Hematopoietic multipotent progenitor cell treated with erythropoietin and hydrocortisone succinate and interleukin-3 and kit ligand, for 15 days (in vitro differentiated cells): ENCODE data around the gene NECAP2.
"Not testable (repeated sequence)": the region's sequence is repeated elsewhere in the genome, so short reads cannot be mapped to it uniquely, and the experiment has no call there.

Source experiments
- DNase-seq: peaks from one replicate; pipeline ENCODE4 v3.0.0-alpha.2; 2015; ENCODE audit warnings: low spot score

Gene NECAP2

DNA sequence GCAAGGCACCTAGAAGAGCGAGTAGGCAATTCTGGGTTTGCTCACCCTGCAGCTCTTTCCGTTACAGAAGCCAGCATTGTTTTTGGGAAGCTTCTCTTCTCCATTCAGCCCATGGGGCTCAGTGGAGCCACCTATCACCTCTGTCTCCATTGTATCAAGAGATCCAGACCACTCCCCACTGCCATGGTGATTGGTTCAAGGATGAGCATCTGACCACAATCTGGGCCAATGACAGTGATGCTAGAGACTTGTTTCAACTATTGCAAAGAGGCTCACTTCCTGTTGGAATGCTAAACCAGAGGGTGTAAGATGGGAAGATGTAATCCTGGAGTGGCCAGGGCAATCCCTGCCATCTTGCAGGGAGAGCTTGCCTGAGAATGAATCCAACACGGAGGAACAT is 9.9 kb upstream of the NECAP2 start:
- no peak for DNase-seq

DNA sequence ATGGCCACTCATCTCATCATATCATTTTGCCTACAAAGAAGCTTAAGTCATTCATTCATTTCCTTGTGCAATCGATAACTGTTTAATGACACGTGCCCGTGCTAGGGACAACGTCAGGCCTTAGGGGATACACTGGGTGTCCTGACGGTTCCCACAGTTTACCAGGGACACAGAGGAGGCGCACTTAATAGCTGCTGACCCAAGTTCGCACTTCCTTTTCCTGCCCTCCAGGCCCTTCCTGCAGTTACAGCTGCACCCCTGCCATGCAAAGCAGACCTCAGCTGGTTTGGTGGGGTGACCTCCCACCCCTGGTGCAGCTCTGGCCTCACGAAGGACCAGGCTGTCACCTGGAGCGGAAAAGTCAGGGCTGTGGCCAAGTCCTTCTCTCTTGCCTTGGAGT is 7.5 kb upstream of the NECAP2 start:
- no peak for DNase-seq

DNA sequence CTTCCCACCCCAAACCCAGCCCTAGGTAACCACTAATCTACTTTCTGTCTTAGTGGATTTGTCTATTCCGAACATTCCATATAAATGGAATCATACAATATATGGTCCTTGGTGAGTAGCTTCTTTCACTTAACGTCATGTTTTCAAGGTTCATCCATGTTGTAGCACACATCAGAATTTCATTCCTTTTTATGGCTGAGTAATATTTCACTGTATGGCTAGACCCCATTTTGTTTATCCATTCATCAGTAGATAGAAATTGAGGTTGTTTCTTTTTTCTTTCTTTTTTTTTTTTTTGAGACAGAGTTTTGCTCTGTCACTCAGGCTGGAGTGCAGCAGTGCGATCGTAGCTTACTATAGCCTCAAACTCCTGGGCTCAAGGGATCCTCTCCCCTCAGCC is 6.5 kb upstream of the NECAP2 start:
- no peak for DNase-seq

DNA sequence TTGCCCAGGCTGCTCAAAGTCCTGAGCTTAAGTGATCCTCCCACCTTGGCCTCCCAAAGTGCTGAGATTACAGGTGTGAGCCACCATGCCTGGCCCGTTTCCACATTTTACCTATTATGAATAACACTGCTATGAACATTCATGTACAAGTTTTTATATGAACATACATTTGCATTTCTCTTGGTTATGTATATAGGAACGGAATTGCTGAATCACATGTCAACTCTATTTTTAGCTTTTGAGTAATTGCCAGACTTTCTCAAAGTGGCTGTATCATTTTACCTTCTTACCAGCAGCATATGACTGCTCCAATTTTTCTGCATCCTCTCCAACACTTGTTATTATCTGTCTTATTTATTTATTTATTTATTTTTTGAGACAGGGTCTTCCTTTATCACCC is 6.0 kb upstream of the NECAP2 start:
- DNase-seq = no peak

DNA sequence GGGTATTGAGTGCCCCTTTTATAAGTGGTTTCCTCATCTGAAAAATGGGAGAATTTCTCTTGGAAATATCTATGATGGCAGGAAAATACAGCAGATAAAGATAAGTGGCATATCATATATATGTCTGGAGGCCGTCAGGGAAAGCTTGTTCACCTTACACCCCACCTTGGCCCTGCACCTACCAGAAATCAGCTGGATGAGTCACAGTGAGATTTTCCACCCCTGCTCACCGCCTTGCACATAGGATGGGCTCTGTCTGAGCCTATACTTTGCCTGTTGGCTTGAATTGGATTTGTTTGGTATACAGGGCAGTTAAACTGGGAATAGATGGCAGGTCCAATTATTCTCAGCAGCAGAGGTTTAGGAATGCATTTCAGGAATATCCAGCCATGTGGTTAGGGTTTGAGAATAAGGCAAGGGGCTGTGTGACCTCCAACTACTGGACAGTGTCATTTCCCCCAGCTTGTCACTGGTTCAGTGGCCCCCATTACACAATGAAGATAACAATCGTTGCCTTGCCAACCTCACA is 3.5 kb upstream of the NECAP2 start, which contains the start of gene SPATA21:
SPATA21 (minus strand) TSS at position 479 of the 529 bp plus-strand sequence. CDS start 6,053 bp downstream, outside the sequence.
- DNase-seq = no peak

DNA sequence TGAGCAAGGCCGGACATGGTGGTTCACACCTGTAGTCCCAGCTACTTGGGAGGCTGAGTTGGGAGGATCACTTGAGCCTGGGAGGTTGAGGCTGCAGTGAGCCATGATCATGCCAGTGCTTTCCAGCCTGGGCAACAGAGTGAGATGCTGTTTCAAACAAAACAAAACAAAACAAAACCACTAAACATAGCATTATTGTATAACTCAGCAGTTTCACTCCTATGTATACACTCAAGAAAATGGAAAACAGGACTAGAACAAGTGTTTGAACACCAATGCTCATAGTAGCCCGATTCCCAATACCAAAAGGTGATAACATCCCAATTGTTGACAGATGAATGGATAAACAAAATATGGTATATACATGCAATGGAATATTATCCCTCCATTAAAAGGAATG is 2.0 kb upstream of the NECAP2 start:
- no peak for DNase-seq

DNA sequence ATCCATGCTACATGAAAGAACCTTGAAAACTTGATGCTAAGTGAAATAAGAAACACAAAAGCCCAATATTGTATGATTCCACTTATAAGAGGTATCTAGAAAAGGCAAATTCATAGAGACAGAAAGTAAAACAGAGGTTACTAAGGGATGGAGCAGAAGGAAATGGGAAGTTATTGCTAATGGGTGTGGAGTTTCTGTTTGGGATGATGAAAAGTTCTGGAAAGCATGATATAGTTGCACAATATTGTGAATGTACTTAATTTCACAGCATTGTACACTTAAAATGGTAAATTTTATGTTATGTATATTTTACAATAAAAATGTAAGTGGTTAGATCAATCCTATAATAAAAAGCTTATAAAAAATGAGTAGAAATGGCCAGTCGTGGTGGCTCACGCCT is 1.6 kb upstream of the NECAP2 start:
- no peak for DNase-seq

DNA sequence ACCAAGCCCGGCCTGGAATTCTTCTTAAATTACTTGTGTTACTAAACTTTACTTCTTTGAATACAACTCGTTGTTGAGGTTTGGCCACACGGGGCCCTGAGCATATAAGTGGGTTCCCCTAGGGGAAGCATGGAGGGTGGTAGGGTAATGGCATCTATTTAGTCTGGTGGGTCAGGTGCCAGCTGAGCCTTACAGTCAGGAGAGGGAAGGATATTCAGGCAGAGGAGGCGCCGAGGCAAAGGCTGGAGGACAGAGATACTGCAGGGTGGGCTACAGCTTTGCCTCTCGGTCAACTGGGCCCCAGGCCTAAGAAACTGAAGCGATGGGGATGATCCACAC is 424 bp upstream of the NECAP2 start:
- DNase-seq = no peak

DNA sequence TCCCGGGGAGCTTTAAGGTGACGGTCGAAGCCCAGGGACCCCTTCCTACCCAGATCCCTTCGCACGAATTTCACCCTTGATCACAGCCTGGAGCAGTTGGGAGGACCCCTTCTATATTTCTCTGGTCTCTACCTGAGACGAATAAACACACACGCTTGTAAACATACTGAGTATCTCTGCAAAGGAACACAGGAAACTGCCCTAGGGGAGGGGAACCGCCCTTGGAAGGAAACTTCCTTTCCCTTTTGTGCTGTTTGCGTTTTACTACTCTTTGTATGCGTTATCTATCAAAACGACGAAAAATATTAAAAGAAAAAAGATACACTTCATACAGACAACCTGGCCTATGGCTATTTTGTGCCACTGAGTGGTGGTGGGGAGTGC is 750 bp downstream of the NECAP2 start:
- DNase-seq = no peak

DNA sequence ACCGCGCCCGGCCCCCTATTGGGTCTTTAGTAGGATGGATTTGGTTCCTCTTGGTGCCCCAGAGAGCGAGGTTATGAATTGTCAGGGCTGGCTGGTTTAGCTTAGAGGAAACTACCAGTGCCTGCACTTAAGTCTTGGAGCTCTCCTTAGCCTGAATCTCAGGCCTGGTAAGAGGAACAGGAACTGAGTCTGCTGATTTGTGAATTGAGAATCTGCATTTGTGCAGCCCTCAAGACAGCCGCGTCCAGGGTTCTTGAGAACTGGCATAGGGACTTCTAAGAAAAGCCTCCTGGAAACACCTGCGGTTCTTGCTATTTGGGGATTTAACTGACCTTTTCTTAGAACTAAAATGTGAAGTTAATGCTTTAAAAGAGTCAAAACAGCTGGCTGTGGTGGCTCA is 1.7 kb downstream of the NECAP2 start:
- no peak for DNase-seq

DNA sequence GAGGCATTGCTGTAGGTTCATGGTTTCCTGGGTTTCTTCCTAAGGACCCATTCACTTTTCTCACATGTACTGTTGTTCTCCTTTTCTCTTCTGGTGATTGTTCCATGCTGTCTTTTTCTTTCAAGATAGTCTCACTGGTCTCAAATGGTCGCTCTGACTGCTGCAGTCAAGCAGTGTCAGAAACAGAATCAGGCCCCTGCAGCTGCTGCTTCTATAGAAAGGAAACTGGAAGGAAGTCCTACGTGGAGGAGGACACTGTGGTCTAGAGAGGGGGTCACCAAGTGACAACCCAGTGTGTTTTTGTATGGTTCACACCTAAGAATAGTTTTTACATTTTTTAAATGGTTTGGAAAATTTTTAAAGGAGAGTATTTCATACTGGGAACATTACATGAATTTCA is 2.4 kb downstream of the NECAP2 start:
- DNase-seq = no peak

DNA sequence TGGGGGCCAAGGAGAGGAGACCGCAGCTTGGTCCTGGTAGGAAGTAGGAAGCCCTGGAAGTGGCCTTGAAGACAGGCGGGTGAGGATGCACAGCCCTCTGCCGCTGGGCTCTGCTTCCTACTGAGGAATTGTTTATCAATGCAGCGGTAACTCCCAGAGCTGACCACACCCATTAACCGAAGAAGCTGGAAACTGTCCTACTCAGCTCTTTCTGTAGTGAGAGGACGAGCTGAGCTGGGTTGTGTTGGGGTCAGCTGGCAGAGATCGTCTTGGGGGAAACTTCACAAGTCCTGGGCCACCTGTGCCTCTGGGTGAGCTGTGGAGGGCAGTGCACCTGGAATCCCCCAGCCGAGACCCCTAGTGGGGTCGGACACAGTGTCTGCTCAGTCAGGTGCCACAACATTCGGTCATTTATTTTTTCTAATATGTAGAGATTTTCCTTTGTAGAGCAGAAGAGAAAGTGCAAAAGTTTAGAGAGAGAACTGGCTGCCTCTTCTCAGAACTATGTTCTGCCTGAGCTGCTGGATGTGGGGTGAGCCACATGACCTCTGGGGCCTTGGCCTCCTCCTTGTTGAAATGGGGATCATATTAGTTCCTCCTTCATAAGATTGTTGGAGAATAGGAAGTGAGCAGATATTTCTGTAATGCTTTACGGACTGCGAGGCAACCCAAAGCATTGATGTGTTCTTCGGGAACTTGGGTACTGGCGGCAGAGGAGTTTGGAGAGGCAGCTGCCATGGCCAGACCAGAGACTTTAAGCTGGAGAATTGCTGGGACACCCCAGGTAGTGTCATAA is 3.6 kb downstream of the NECAP2 start:
- peak; percentile 77 for DNase-seq

DNA sequence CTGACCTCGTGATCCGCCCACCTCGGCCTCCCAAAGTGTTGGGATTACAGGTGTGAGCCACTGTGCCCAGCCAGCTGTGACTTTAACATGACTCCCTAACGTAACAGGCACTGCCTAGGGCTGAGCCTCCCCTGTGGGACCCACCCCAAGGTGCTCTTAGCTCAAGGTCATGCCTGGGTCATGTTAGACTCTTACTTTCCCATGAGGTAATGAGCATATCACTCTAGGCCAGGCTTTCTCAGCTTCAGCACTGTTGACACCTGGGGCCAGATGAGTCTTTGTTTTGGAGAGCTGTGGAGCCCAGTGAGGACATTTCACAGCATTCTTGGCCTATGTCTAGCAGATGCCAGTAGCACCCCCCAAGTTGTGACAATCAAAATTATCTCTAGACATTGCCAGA is 4.5 kb downstream of the NECAP2 start:
- no peak for DNase-seq

DNA sequence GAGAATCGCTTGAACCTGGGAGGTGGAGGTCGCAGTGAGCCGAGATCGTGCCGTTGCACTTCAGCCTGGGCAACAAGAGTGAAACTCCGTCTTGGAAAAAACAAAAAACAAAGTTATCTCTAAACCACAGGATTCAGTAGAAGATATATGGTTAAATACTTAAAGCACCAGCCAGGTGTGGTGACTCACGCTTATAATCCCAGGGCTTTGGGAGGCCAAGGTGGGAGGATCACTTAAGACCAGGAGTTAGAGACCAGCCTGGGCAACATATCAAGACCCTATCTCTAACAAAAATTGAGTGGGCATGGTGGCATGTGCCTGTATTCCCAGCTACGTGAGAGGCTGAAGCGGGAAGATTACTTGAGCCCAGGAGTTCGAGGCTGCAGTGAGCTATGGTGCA is 5.6 kb downstream of the NECAP2 start:
- no peak for DNase-seq

DNA sequence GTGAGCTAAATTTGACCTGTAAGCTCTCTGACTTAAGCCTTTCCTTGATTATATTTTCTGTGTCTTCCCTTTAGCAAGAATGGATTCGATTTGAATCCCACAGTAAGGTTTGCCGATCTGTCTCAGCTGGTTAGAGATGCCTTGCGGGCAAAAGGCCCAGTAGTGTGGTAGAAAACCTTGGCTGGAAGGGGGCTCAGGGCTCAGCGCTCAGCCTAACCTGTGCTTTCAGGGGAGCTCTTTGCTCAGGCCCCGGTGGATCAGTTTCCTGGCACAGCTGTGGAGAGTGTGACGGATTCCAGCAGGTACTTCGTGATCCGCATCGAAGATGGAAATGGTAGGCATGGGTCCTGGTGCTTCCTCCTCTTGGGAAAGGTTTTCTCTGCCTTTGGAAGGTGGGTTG is 7.1 kb downstream of the NECAP2 start:
- DNase-seq = no peak

DNA sequence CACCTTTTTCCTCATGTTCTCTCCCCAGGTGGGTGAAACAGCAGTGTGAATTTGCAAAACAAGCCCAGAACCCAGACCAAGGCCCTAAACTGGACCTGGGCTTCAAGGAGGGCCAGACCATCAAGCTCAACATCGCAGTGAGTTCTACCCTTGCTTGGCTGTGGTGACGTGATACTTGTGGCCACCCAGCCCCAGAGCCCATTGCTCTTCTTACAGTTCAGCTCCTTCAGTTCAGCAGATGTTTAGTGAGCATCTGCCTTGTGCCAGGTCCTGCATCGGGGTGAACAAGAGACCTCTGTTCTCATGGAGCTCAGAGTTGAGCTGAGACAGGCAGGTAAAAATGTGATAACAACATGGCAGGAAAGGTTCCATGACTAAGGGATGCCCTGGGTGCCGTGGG is 8.5 kb downstream of the NECAP2 start:
- no peak for DNase-seq

DNA sequence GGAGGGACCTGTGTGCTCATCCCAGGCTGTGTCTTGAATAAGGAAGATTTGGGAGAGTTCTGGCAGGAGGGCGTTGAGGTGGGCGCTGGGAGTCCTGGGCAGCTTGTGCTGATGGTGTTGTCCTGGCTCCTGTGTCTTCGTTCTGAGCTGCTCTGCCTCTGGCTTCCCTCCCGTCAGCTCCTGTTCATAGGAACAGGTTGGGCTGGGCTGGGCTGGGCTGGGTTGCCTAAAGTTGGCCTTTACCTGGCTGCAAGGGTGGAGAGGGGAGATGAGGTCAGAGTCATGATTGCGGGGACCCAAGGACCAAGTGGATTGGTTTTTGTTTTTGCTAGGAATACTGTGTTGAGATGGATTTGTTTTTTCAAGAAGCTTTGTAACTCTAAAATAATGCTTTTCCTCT is 9.1 kb downstream of the NECAP2 start:
- DNase-seq = no peak

DNA sequence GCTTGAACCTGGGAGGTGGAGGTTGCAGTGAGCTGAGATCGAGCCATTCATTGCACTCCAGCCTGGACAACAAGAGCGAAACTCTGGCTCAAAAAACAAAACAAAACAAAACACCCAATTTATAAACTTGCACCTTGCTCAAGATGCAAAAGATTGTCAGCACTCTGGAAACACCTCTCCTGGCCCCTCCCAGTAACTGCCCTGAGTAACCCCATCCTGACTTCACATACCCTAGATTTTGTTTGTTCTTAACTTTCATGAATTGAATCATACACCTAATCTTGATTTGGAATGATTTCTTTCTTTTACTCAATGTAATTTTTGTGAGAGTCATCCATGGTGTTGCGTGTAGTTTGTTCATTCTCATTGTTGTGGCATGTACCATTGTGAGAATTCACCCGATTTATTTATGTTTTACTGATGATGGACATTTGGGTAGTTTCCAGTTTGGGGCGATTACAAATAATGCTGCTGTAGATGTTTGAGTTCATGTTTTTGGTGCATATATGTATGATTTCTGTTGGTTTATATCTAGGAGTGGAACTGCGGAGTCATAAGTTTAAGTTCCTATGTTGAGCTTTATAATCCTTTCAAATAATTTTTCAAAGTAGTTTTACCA is 10.4 kb downstream of the NECAP2 start:
- DNase-seq = no peak

DNA sequence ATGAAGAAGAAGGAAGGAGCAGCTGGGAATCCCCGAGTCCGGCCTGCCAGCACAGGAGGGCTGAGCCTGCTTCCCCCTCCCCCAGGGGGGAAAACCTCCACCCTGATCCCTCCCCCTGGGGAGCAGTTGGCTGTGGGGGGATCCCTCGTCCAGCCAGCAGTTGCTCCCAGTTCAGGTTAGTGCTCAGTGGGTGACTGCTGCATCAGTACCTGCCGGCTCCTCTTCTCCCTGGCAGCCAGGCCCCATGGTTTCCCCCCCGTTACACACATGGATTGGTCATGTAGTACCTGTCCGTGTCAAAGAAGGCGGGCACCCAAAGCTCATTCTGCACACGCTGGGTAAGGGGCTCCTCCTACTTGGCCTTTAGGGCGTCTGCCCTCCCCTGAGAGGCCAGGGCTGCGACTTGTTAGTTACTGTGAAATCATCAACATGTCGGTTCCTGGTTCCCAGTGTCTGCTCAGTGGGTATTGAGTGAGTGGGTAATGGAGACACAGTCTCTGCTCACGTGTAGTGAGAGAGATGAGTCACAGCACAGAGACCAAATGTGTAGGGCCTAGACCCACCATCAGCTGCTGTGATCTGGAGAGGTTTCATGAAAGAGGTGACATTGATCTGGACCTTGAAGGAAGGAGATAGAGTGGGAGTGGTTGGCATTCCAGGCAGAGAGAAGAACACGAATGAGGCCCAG is 11.5 kb downstream of the NECAP2 start:
- DNase-seq = no peak

DNA sequence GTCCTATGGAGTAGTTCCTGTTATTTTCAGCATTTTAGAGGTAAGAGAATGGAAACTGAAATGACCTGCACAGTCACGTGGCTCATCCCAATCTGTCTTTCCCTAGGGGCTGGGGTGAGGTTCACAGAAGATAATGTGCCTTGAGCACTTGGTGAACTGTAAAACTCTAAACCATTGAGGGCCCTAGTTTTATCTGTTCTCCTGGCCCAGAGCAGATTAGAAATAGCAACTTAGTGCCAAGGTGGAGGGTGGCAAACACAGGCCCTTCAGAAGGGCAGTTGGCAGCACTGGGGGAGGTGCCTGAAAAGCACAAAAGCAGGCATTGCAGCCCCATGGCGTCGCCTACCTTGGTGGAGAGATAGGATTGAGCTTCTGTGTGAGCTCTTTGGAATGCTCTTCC is 14.4 kb downstream of the NECAP2 start:
- DNase-seq = peak; percentile 63

DNA sequence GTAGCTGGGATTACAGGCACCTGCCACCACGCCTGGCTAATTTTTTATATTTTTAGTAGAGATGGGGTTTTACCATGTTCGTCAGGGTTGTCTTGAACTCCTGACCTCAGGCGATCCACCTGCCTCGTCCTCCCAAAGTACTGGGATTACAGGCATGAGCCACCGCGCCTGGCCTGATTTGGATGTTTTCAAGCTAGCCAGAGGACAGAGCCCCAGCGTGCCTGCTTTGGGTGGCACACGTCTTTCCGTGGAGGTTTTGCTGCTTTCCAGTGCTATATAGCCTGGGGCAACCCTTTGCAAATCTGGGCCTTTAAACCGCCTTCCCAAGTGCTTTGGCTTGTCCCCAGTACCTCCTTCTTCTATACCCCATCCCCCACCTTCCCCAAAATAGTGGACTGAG is 15.6 kb downstream of the NECAP2 start:
- not testable (repeated sequence) for DNase-seq

DNA sequence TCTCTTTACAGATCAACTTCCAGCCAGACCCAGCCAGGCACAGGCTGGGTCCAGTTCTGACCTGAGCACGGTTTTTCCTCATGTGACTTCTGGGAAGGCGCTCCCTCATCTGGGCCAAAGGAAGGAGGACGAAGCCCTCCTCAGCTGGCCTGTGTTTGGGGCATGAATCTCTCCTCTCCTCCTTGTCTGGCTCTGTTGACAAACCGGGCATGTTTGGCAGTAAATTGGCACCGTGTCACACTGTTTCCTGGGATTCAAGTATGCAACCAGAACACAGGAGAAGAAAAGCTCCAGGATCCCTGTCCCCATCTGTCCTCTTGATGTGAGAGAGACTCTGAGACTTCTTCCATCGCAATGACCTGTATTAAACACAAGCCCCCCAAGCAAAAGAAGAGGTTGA is 18.3 kb downstream of the NECAP2 start:
- DNase-seq = no peak

DNA sequence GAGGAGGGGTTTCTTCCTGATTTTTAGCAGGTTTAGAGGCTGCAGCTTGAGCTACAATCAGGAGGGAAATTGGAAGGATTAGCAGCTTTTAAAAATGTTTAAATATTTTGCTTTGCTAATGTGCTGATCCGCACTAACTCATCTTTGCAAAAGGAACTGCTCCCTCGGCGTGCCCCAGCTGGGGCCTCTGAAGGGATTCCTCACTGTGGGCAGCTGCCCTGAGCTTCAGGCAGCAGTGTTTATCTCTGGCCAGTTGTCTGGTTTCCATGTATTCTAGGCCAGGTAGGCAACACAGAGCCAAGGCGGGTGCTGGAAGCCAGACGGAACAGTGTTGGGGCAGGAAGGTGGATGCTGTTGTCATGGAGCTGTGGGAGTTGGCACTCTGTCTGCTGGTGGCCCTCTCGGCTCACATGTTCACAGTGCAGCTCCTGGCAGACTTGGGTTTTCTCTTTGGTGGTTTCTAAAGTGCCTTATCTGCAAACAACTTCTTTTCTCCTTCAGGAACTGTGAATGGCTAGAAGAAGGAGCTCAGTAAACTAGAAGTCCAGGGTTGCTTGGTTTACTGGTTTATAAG is 18.9 kb downstream of the NECAP2 start:
- DNase-seq = no peak
